GM12874 (cell line): ENCODE measurements around the gene ENTPD6.

Source experiments
- TF ChIP-seq, protein P1 (sequence below): IDR thresholded peaks from 2 replicates; pipeline ENCODE4 v1.5.1; 2011; ENCODE audit warnings: low read depth, mild to moderate bottlenecking, control low read depth, low read length, moderate library complexity; ENCODE audit not compliant: insufficient read depth

Gene ENTPD6

DNA sequence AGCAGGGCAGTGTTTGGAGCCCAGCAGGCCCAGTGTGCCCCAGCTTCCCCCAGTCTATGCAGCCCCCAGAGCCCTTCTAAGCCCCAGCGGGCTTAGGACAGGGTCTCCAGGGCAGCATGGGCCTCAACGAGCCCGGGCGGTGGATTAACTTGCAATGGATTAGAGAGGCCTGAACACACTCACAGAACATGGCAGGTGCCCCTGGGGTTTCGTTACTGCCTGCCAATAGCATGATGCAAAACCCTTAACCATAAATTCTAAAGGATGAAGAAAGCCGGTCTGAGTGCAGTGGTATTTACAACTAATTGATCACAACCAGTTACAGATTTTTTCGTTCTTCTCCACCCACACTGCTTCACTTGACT lies 18.9 kb downstream of the ENTPD6 start:
- TF ChIP-seq, protein P1, sequence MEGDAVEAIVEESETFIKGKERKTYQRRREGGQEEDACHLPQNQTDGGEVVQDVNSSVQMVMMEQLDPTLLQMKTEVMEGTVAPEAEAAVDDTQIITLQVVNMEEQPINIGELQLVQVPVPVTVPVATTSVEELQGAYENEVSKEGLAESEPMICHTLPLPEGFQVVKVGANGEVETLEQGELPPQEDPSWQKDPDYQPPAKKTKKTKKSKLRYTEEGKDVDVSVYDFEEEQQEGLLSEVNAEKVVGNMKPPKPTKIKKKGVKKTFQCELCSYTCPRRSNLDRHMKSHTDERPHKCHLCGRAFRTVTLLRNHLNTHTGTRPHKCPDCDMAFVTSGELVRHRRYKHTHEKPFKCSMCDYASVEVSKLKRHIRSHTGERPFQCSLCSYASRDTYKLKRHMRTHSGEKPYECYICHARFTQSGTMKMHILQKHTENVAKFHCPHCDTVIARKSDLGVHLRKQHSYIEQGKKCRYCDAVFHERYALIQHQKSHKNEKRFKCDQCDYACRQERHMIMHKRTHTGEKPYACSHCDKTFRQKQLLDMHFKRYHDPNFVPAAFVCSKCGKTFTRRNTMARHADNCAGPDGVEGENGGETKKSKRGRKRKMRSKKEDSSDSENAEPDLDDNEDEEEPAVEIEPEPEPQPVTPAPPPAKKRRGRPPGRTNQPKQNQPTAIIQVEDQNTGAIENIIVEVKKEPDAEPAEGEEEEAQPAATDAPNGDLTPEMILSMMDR, result no peak

DNA sequence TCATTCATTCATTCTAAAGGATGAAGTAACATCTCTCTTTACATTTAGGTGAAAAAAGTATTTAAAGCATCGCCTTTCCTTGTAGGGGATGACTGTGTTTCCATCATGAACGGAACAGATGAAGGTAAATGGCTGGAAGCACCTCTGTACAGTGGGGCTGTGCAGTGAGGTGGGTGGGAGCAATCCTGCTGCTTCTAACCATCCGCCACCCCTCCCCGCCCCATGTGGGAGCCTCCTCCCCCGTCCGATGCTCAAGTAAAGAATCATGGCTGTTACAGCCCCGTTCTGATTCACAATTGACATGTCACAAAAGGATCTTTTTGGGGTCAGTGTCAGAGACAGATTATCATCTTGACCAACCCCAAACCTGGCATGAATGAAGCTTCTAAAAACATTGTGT lies 19.3 kb downstream of the ENTPD6 start:
- TF ChIP-seq, protein P1, result no peak

GRCh38 chr20:25215521-25215920 lies 20.0 kb downstream of the ENTPD6 start:
- TF ChIP-seq, protein P1, result no peak

- TF ChIP-seq, protein P1, result no peak
Measured at GRCh38 chr20:25216199-25216945, 20.9 kb downstream of the ENTPD6 start.

DNA sequence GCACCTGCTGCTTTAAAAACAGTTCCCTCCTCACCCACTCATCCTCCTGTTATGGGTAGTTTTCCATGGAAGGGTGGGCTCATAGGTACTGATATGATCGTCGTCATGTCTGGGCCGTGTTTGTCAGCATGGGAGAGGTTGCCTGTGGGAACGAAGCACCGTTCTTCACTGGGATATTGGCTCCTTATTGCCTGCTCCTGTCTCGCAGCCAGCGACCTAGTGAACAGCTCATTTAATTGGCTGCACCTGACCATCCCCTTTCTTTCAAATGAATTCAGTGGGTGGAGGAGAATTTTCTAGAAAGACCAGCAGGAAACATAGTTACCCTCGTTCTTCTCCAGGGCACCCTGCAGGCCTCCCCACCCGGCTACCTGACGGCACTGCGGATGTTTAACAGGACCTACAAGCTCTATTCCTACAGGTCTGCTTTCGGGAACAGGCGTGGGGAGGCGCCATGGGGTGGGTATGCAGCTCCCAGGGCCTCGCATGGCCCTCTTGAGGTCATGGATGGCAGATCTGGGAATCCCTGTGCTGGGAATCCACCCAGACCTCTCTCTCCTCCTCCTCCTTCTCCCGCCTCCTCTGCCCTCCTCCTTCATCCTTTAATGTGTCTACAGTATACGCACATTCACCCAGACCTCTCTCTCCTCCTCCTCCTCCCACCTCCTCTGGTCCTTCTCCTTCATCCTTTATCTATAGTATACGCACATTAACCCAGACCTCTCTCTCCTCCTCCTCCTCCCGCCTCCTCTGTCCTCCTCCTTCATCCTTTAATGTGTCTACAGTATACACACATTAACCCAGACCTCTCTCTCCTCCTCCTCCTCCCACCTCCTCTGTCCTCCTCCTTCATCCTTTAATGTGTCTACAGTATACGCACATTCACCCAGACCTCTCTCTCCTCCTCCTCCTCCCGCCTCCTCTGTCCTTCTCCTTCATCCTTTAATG lies 21.9 kb downstream of the ENTPD6 start:
- TF ChIP-seq, protein P1, result no peak

- TF ChIP-seq, protein P1, result no peak
Measured at GRCh38 chr20:25218109-25218486, 22.6 kb downstream of the ENTPD6 start.

- TF ChIP-seq, protein P1, result no peak
Measured at GRCh38 chr20:25218492-25218891, 23.0 kb downstream of the ENTPD6 start.
